ENCODE results near the gene PPP1R12B.
"Not testable (repeated sequence)": the region's sequence is repeated elsewhere in the genome, so short reads cannot be mapped to it uniquely, and the experiment has no call there.

Gene PPP1R12B

GRCh38 chr1:202456372-202457169 lies 108.1 kb downstream of the PPP1R12B start:
- DNase-seq: not testable (repeated sequence)

- not testable (repeated sequence) for DNase-seq
Measured at GRCh38 chr1:202458651-202459050, 110.2 kb downstream of the PPP1R12B start.

GRCh38 chr1:202459470-202460142 lies 111.1 kb downstream of the PPP1R12B start:
- peak; percentile 64 for DNase-seq

GRCh38 chr1:202460143-202460495 lies 111.6 kb downstream of the PPP1R12B start:
- not testable (repeated sequence) for DNase-seq

GRCh38 chr1:202462342-202463076 lies 114.0 kb downstream of the PPP1R12B start:
- DNase-seq: no peak

- DNase-seq: not testable (repeated sequence)
Measured at GRCh38 chr1:202464153-202464742, 115.7 kb downstream of the PPP1R12B start.

GRCh38 chr1:202465644-202466270 lies 117.3 kb downstream of the PPP1R12B start:
- DNase-seq: not testable (repeated sequence)

GRCh38 chr1:202466339-202466738 lies 117.8 kb downstream of the PPP1R12B start:
- DNase-seq: not testable (repeated sequence)

- not testable (repeated sequence) for DNase-seq
Measured at GRCh38 chr1:202467381-202467780, 118.9 kb downstream of the PPP1R12B start.

GRCh38 chr1:202468695-202469094 lies 120.2 kb downstream of the PPP1R12B start:
- DNase-seq: not testable (repeated sequence)

- DNase-seq: not testable (repeated sequence)
Measured at GRCh38 chr1:202469123-202469522, 120.6 kb downstream of the PPP1R12B start.

GRCh38 chr1:202471246-202471645 lies 122.7 kb downstream of the PPP1R12B start:
- no peak for DNase-seq

GRCh38 chr1:202472347-202473124 lies 124.0 kb downstream of the PPP1R12B start:
- not testable (repeated sequence) for DNase-seq

- DNase-seq: not testable (repeated sequence)
Measured at GRCh38 chr1:202473266-202474045, 125.0 kb downstream of the PPP1R12B start.

- not testable (repeated sequence) for DNase-seq
Measured at GRCh38 chr1:202479661-202480060, 131.2 kb downstream of the PPP1R12B start.

- not testable (repeated sequence) for DNase-seq
Measured at GRCh38 chr1:202480640-202481039, 132.1 kb downstream of the PPP1R12B start.

GRCh38 chr1:202483362-202483761 lies 134.9 kb downstream of the PPP1R12B start:
- not testable (repeated sequence) for DNase-seq

- not testable (repeated sequence) for DNase-seq
Measured at GRCh38 chr1:202484032-202484431, 135.5 kb downstream of the PPP1R12B start.

- not testable (repeated sequence) for DNase-seq
Measured at GRCh38 chr1:202484820-202485219, 136.3 kb downstream of the PPP1R12B start.

- DNase-seq: not testable (repeated sequence)
Measured at GRCh38 chr1:202488178-202488649, 139.7 kb downstream of the PPP1R12B start.
